ENCODE results near the gene PPIL3.
"Not testable (repeated sequence)": the region's sequence is repeated elsewhere in the genome, so short reads cannot be mapped to it uniquely, and the experiment has no call there.

Gene PPIL3

DNA sequence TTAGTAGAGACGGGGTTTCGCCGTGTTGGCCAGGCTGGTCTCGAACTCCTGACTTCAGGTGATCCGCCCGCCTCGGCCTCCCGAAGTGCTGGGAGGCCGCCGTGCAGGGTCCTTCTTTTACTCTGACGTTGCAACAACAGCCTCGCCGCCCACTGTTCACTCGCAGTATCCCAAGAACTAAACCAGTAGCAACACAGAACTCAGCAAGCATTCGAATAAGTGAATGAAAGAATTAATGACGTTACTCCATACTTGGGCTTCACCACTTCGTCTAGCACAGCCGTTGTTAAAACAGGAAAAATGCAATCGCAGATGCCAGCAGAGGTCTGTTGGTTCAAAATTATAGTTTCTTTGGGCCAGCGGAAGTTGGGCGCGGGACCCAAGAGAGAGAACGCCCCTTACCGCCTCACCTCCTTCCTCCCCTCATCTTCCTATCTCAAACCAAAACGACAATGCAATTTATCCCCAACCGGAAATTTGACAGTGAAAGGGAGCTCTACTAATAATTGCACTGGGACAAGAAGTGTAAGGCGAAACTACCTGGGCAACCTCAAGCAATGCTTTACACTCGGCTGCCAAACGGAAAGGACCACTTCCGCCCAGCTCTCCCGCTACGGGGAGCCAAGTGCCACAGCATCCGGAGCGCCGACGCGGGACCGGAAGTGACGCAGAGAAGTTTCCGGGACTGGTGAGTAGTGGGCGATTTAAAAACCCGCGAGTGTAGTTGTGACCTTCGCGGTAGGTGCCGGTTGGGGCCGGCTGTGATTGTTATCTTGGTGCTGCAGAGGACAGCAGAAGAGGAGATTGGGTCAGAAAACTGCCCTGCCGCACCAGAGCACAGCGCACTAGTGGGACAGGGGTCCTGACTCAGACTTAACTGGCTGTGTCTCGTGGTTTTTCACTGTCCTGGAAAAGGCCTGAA, at the start of gene PPIL3, which contains the start of gene NIF3L1:
PPIL3 (minus strand) TSS at position 374 of the 922 bp plus-strand sequence. CDS start 1,462 bp downstream, outside the sequence.
NIF3L1 (plus strand) TSS at position 668 of the 922 bp plus-strand sequence. CDS start 2,573 bp downstream, outside the sequence.
- peak; percentile 98 for DNase-seq (ENCODE audit: low read depth, low spot score)

GRCh38 chr2:200930947-200931626, 42.2 kb upstream of the PPIL3 start:
- no peak for DNase-seq (ENCODE audit: low read depth, low spot score)

GRCh38 chr2:200929334-200930249, 40.7 kb upstream of the PPIL3 start:
- no peak for DNase-seq (ENCODE audit: low read depth, low spot score)

- no peak for DNase-seq (ENCODE audit: low read depth, low spot score)
Measured at GRCh38 chr2:200922439-200922838, 33.6 kb upstream of the PPIL3 start.

- DNase-seq (ENCODE audit: low read depth, low spot score), result no peak
Measured at GRCh38 chr2:200913654-200914053, 24.8 kb upstream of the PPIL3 start.

GRCh38 chr2:200909958-200910357, 21.1 kb upstream of the PPIL3 start:
- DNase-seq (ENCODE audit: low read depth, low spot score), result no peak

- DNase-seq (ENCODE audit: low read depth, low spot score), result peak; percentile 9
Measured at GRCh38 chr2:200905618-200906296, 16.9 kb upstream of the PPIL3 start.

DNA sequence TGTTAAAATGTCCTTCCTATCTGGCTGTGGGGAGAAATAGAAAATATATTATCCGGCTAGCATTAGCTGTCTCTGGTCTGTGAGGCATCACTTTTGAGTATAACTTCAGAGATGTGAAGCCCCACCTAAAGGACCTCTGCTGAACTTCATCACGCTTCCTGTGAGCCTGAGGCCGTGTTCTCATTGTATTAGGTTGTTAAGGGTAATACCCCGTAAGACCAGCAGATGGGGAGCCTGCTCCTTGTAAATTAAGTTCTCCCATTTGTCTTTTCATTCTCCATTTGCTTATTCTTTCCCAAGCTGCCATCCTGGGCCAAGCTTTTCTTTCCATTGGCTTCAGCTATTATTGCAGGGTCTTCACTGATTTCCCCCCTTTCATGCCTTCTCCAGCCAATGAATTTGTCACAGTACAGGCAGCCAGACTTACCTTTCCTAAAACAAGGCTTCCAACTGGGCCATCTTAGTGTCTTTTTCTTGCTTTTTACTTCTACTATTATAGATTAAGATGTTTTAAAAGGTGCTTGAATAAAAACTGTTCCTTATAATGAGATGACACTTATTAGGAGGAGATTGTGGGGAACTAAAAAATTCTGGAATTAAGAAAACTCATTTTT, 12.7 kb upstream of the PPIL3 start:
- peak; percentile 75 for DNase-seq (ENCODE audit: low read depth, low spot score)

GRCh38 chr2:200899482-200899881, 10.6 kb upstream of the PPIL3 start:
- no peak for DNase-seq (ENCODE audit: low read depth, low spot score)

- not testable (repeated sequence) for DNase-seq (ENCODE audit: low read depth, low spot score)
Measured at GRCh38 chr2:200881715-200882249, 7.1 kb downstream of the PPIL3 start.

DNA sequence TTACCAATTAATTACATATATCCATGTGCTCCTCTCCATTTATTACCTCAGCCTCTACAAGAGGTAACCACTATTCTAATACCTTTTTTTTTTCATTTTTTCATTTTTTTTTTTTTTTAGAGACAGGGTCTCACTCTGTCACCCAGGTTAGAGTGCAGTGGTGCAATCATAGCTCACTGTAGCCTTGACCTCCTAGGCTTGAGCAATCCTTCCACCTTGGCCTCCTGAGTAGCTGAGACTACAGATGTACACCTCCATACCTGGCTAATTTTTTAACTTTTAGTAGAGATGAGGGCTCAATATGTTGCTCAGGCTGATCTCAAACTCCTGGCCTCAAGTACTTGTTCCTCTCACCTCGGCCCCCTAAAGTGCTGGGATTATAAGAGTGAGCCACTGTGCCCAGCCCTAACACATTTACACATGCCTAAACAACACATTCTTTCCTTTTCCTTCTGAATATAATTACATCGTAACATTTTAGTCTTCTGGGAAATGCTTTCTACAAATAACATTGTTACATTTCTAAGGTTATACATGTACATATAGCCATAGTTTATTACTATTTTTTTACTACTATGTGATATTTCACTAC, 10.5 kb downstream of the PPIL3 start:
- DNase-seq (ENCODE audit: low read depth, low spot score), result no peak

GRCh38 chr2:200877443-200877842, 11.4 kb downstream of the PPIL3 start:
- no peak for DNase-seq (ENCODE audit: low read depth, low spot score)

DNA sequence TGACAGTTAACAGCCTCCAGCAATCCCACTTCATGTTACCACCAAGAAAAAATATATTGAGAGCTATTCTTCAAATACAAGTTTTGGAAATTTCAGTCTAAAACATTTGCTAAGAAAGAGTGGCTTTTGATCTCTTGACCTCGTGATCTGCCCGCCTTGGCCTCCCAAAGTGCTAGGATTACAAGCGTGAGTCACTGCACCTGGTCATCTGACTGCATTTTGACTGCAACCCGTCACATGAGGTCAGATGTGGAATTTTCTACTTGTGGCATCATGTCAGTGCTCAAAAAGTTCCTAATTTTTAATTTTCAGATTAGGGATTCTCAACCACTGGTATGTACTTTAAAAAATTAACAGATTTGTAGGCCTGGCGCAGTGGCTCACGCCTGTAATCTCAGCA, 15.3 kb downstream of the PPIL3 start:
- DNase-seq (ENCODE audit: low read depth, low spot score), result no peak

DNA sequence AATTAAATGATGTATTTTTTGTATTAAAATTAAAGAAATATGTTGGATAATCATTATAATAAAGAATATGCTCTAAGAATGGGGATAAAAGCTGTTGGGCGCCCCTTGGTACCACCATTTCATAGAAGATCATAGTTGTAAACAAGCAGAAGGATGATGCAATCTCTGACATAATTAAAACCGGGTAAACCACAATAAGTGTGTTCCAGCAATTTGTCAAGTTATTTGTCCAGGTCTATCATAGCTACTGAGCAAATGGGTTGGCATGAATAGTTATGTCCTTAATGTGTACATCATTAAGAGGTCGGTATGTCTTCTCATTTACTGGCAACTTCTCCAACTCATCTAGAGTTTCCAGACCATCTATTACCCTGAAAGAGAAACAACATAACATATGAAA, 17.7 kb downstream of the PPIL3 start:
- no peak for DNase-seq (ENCODE audit: low read depth, low spot score)

- no peak for DNase-seq (ENCODE audit: low read depth, low spot score)
Measured at GRCh38 chr2:200869014-200869413, 19.9 kb downstream of the PPIL3 start.

DNA sequence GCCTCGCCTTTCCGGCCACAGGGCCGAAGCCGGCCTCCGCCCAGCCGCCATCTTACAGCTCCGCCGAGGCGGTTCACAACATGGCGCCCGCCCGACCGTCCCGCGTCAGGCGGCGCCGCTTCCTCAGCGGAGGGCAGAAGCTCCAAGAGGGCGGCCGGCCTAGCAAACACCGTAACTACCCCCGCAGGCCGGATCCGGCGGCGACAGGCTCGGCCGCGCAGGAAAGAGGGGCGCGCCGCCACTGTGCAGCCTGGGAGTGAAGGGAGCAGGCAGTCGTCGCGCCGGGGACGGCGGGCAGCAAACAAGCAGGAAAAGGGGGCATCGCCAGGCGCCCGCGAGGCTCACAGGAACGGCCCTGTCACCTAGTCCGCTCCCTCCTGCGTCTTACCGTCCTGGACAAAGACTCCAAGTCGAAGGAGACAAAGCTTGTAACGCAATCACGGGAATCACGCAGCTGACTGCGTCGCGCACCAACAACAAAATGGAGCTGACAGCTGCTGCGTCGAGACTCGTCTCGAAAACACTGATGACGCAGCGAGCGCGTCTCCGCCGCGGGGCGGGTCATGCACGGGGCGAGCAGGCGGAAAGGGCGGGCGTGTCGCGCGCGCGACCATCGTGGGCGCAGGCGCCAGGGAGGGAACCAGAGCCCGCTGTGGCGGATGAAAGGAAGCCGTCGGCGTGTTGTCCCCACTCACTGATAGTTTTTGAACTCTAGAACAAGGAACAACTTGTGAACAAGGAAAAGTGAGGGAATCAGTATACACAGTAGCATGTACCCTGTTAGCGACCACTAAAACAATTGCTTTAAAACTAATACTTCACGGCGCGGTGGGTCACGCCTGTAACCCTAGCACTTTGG, 24.5 kb downstream of the PPIL3 start, which contains the start of gene CLK1:
CLK1 (minus strand) TSS at position 483 of the 859 bp plus-strand sequence. CDS start 2,796 bp downstream, outside the sequence.
- peak; percentile 42 for DNase-seq (ENCODE audit: low read depth, low spot score)

DNA sequence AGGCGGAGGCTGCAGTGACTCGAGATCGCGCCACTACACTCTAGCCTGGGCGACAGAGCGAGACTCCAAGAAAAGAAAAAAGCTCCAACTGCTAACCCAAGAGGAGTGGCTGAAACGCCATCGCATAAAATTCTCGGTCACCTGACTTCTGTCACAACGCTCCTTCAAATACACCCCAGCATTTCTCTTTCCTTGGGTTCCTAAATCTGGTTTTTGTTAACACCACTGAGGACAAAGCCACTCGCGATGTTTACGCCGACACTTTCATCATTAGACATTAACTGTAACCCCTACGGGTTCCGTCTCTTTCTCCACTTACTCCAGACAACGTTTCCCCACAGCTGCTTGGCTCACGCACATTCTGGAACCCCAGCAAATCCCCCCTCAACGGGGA, 25.1 kb downstream of the PPIL3 start:
- no peak for DNase-seq (ENCODE audit: low read depth, low spot score)

DNA sequence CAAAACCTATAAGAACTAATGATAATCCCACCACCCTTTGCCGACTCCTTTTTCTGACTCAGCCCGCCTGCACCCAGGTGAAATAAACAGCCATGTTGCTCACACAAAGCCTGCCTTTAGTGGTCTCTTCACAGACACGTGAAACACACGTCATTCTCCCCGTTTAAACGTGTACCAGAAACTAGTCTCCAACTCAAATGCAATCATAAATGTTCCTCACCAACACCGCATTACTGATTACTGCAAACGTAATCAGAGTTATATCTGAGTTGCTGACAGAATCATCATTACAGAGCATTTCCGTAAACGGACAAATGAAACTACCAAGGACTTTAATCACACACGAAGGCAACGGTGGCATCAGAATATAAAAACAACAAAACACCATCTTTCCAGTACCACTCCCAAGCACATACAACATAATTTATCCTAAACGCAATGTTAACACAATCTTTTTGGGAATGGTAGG, 26.3 kb downstream of the PPIL3 start:
- DNase-seq (ENCODE audit: low read depth, low spot score), result no peak
